Caco-2 (cell line): ENCODE data around the gene SCAF8. TPM values are rescaled to one million over a fixed set of nuclear protein-coding genes. Genes with fewer than 3 reads are reported as not detected.
A peak's percentile ranks its signal among the peaks of the same experiment; 100 is the strongest.

Source experiments
- BruUV-seq: library from RNA; stranded (reverse); fragments of 400-500 nt; replicated peaks from 2 replicates; lab custom pipeline; 2021; lab: Mats Ljungman, UMichigan
- CTCF ChIA-PET: fragments of 300-600 bp; sonication (Branson Sonifier 250); formaldehyde crosslinking; loops from one replicate; lab custom pipeline; 2022; ENCODE audit warnings: antibody characterized with exemption; lab: Charles Lee
- POLR2A ChIA-PET: fragments of 300-600 bp; sonication (Branson Sonifier 250); formaldehyde crosslinking; loops from one replicate; lab custom pipeline; 2022; ENCODE audit warnings: antibody characterized with exemption; lab: Charles Lee
- DNase-seq, 2 experiments: peaks; one replicate each; pipeline versions ENCODE4 v3.0.0 to v3.0.0-alpha.2; 2020 to 2022
- H3K27me3 ChIP-seq: replicated peaks from 2 replicates; pipeline ENCODE4 v1.6.0; 2011; ENCODE audit warnings: low read length; ENCODE audit not compliant: control insufficient read depth, insufficient read depth
- H3K36me3 ChIP-seq: 2 replicates; pipeline ENCODE4 v1.5.1; 2011; ENCODE audit warnings: low read length; ENCODE audit not compliant: control insufficient read depth, insufficient read depth
- H3K4me1 ChIP-seq: fragments of 250-450 bp; sonication (Bioruptor Pico); 2 replicates; pipeline ENCODE4 v1.5.1; 2020; ENCODE audit warnings: mild to moderate bottlenecking
- H3K4me3 ChIP-seq: 2 replicates; pipeline ENCODE4 v1.5.1; 2011; ENCODE audit warnings: low read depth, mild to moderate bottlenecking, control low read depth, low read length
- H3K9me3 ChIP-seq: fragments of 250-450 bp; sonication (Bioruptor Pico); 2 replicates; pipeline ENCODE4 v1.5.1; 2020; ENCODE audit warnings: mild to moderate bottlenecking, moderate library complexity
- H3K27ac Mint-ChIP-seq: one replicate; pipeline ENCODE4 v1.8.0; 2022; ENCODE audit warnings: mixed read lengths; ENCODE audit not compliant: unreplicated experiment
- H3K27me3 Mint-ChIP-seq: one replicate; pipeline ENCODE4 v1.8.0; 2022; ENCODE audit warnings: mixed read lengths; ENCODE audit not compliant: insufficient read depth, unreplicated experiment
- H3K36me3 Mint-ChIP-seq: one replicate; pipeline ENCODE4 v1.8.0; 2022; ENCODE audit warnings: mild to moderate bottlenecking, mixed read lengths; ENCODE audit not compliant: insufficient read depth, unreplicated experiment
- H3K4me1 Mint-ChIP-seq: one replicate; pipeline ENCODE4 v1.8.0; 2022; ENCODE audit warnings: low read depth, mixed read lengths; ENCODE audit not compliant: unreplicated experiment
- H3K4me3 Mint-ChIP-seq: one replicate; pipeline ENCODE4 v1.8.0; 2022; ENCODE audit warnings: mild to moderate bottlenecking, moderate library complexity, mixed read lengths; ENCODE audit not compliant: unreplicated experiment
- H3K9me3 Mint-ChIP-seq: one replicate; pipeline ENCODE4 v1.8.0; 2022; ENCODE audit warnings: mixed read lengths; ENCODE audit not compliant: unreplicated experiment
- CTCF ChIP-seq, 2 experiments: fragments of 200-600 bp in 1 of 2; IDR thresholded peaks; 1 replicate in 1 of 2; 2 replicates in 1 of 2; pipeline versions ENCODE4 v1.5.1 to v1.8.0; 2011 to 2022; ENCODE audit warnings: antibody characterized with exemption in 1 of 2, control low read depth in 1 of 2, inconsistent platforms in 1 of 2, low read depth in 1 of 2, low read length in 1 of 2, mild to moderate bottlenecking in 1 of 2, moderate library complexity in 1 of 2; ENCODE audit not compliant: insufficient read depth in 1 of 2, severe bottlenecking in 1 of 2, unreplicated experiment in 1 of 2
- intact Hi-C: fragments of 100-400 bp; cut with micrococcal nuclease; formaldehyde crosslinking; loops from one replicate; pipeline ENCODE4 v1.10.0; 2022; ENCODE audit not compliant: unreplicated experiment
- total RNA-seq: library from RNA; stranded (reverse); gene quantifications from 2 replicates; pipeline ENCODE4 v1.2.3, GENCODE V29; 2022

Gene SCAF8
- total RNA-seq, 1 experiment from 2014 or later: 45.2 TPM

- H3K4me1 ChIP-seq: peaks cover 5% of the 10 kb centered on the region; the same call in 1 of the 2 replicates
- Mint-ChIP-seq H3K4me1 (peaks cover 15% of the 10 kb centered on the region), H3K36me3 (peaks cover 45% of the 10 kb centered on the region), H3K4me3 (no peak overlapping the region), H3K27ac (no peak overlapping the region), H3K27me3 (no peaks in the 10 kb centered on the region), H3K9me3 (peaks cover 8% of the 10 kb centered on the region)
- H3K9me3 ChIP-seq: no peaks in the 10 kb centered on the region
- H3K4me3 ChIP-seq: no peak overlapping the region
- ChIA-PET POLR2A (no interaction called here), CTCF (no interaction called here)
- H3K36me3 ChIP-seq: no peaks in the 10 kb centered on the region; the same call in 1 of the 2 replicates
- no peaks in the 10 kb centered on the region for H3K27me3 ChIP-seq
- no peak for TF ChIP-seq CTCF (IDR thresholded peaks at IDR 0.05; ENCODE audit: insufficient read depth in 1 of 2, low read depth in 1 of 2, low read length in 1 of 2, severe bottlenecking in 1 of 2, unreplicated experiment in 1 of 2)
- intact Hi-C loops: no loop called here
- no TSS peak for BruUV-seq
- DNase-seq: no peak
These were observed 116.3 kb downstream of the SCAF8 start for GRCh38 chr6:154849475-154849874.

- POLR2A ChIA-PET: no interaction called here
These were observed 119.5 kb downstream of the SCAF8 start for GRCh38 chr6:154852687-154853086.

GRCh38 chr6:154857529-154857928, 124.3 kb downstream of the SCAF8 start:
- intact Hi-C loops: no loop called here
- Mint-ChIP-seq H3K4me1 (peaks cover 6% of the 10 kb centered on the region), H3K4me3 (no peak overlapping the region), H3K27me3 (no peaks in the 10 kb centered on the region), H3K9me3 (no peaks in the 10 kb centered on the region), H3K27ac (no peak overlapping the region), H3K36me3 (peaks cover 12% of the 10 kb centered on the region)
- no TSS peak for BruUV-seq
- TF ChIP-seq CTCF (IDR thresholded peaks at IDR 0.05; ENCODE audit: insufficient read depth in 1 of 2, low read depth in 1 of 2, low read length in 1 of 2, severe bottlenecking in 1 of 2, unreplicated experiment in 1 of 2): no peak
- ChIA-PET POLR2A (no interaction called here), CTCF (no interaction called here)
- peaks cover 2% of the 10 kb centered on the region; the same call in 1 of the 2 replicates for H3K4me1 ChIP-seq
- no peaks in the 10 kb centered on the region for H3K9me3 ChIP-seq
- no peaks in the 10 kb centered on the region for H3K36me3 ChIP-seq
- no peaks in the 10 kb centered on the region for H3K27me3 ChIP-seq
- H3K4me3 ChIP-seq: no peak overlapping the region
- no peak for DNase-seq

More at GRCh38 chr6:154852687-154853086, 119.5 kb downstream of the SCAF8 start:
- Mint-ChIP-seq H3K27me3 (no peaks in the 10 kb centered on the region), H3K4me1 (peaks cover 15% of the 10 kb centered on the region), H3K27ac (peak overlapping the region; percentile 30), H3K36me3 (peaks cover 31% of the 10 kb centered on the region), H3K4me3 (no peak overlapping the region), H3K9me3 (peaks cover 8% of the 10 kb centered on the region)
- TF ChIP-seq CTCF (IDR thresholded peaks at IDR 0.05; ENCODE audit: insufficient read depth in 1 of 2, low read depth in 1 of 2, low read length in 1 of 2, severe bottlenecking in 1 of 2, unreplicated experiment in 1 of 2): no peak
- Histone ChIP-seq H3K4me3 (no peak overlapping the region), H3K4me1 (peaks cover 5% of the 10 kb centered on the region; the same call in 1 of the 2 replicates), H3K36me3 (no peaks in the 10 kb centered on the region), H3K9me3 (no peaks in the 10 kb centered on the region), H3K27me3 (no peaks in the 10 kb centered on the region)
- intact Hi-C loops: no loop called here
- no TSS peak for BruUV-seq
- no peak for DNase-seq
- CTCF ChIA-PET: no interaction called here
